ENCODE results near the gene ENTREP3. TPM values are rescaled to one million over a fixed set of nuclear protein-coding genes. Genes with fewer than 3 reads are reported as not detected.
A peak's percentile ranks its signal among the peaks of the same experiment; 100 is the strongest.

The ENTREP3 gene
- polyA plus RNA-seq, 1 donor (not counting 4 experiments of a cell fraction or from before 2014, with no cell fraction given): 8.8 TPM

- H3K27ac ChIP-seq (ENCODE audit: control insufficient read depth, insufficient read depth, low read length): no peak overlapping the region
- dilution Hi-C loops (cut with MboI; ENCODE audit: extremely low pct_ligation_motif_present, low sequenced_read_pairs): no loop called here
- peak overlapping the region in 1 of 3 experiments; percentile 77 for H3K4me3 ChIP-seq (ENCODE audit: control insufficient read depth in 2 of 3, extremely low read depth in 1 of 3, insufficient read depth in 2 of 3, low read depth in 1 of 3, low read length in 3 of 3)
- no peaks in the 10 kb centered on the region for H4K20me1 ChIP-seq (ENCODE audit: control insufficient read depth, extremely low read depth, insufficient read depth, low read length)
- FAIRE-seq (no peak), DNase-seq (ENCODE audit: low read depth, low spot score) (no peak)
- no peaks in the 10 kb centered on the region for H3K27me3 ChIP-seq (ENCODE audit: control insufficient read depth, extremely low read depth, insufficient read depth, low read length)
- H3K4me2 ChIP-seq (ENCODE audit: control insufficient read depth, extremely low read depth, insufficient read depth, low read depth, low read length): no peak overlapping the region
- peaks cover 11 to 15% of the 10 kb centered on the region in 2 experiments for H3K36me3 ChIP-seq (ENCODE audit: control insufficient read depth in 2 of 2, extremely low read depth in 1 of 2, insufficient read depth in 2 of 2, low read length in 2 of 2)
- H3K4me1 ChIP-seq (ENCODE audit: control insufficient read depth, extremely low read depth, insufficient read depth, low read length): peaks cover 19% of the 10 kb centered on the region
- H3K9me1 ChIP-seq (ENCODE audit: control insufficient read depth, extremely low read depth, insufficient read depth, low read length): no peaks in the 10 kb centered on the region
- H3K9me3 ChIP-seq (ENCODE audit: control insufficient read depth, low read depth, low read length): no peaks in the 10 kb centered on the region
- H2AFZ ChIP-seq (ENCODE audit: control insufficient read depth, low read length): no peak overlapping the region
- TF ChIP-seq CTCF (optimal IDR thresholded peaks at IDR 0.05 in 1 of 3, IDR thresholded peaks at IDR 0.05 in 1 of 3, conservative IDR thresholded peaks at IDR 0.05 in 1 of 3; ENCODE audit: extremely low read depth in 1 of 3, insufficient read depth in 2 of 3, low read length in 3 of 3) (no peak), EZH2 (IDR thresholded peaks at IDR 0.05; ENCODE audit: low read length) (no peak)
- no peak overlapping the region for H3K9ac ChIP-seq (ENCODE audit: control insufficient read depth, extremely low read depth, insufficient read depth, low read length)
- peaks cover 13% of the 10 kb centered on the region for H3K79me2 ChIP-seq (ENCODE audit: control insufficient read depth, insufficient read depth, low read length)
Measured at GRCh38 chr1:155253208-155253607, 2.1 kb downstream of the ENTREP3 start.

- Histone ChIP-seq H3K9ac (ENCODE audit: control insufficient read depth, extremely low read depth, insufficient read depth, low read length) (no peak overlapping the region), H3K9me3 (ENCODE audit: control insufficient read depth, low read depth, low read length) (no peaks in the 10 kb centered on the region), H3K36me3 (ENCODE audit: control insufficient read depth in 2 of 2, extremely low read depth in 1 of 2, insufficient read depth in 2 of 2, low read length in 2 of 2) (peaks cover 13 to 19% of the 10 kb centered on the region in 2 experiments), H3K4me1 (ENCODE audit: control insufficient read depth, extremely low read depth, insufficient read depth, low read length) (peaks cover 19% of the 10 kb centered on the region), H3K4me2 (ENCODE audit: control insufficient read depth, extremely low read depth, insufficient read depth, low read depth, low read length) (no peak overlapping the region), H3K9me1 (ENCODE audit: control insufficient read depth, extremely low read depth, insufficient read depth, low read length) (no peaks in the 10 kb centered on the region), H3K27ac (ENCODE audit: control insufficient read depth, insufficient read depth, low read length) (no peak overlapping the region), H3K4me3 (ENCODE audit: control insufficient read depth in 2 of 3, extremely low read depth in 1 of 3, insufficient read depth in 2 of 3, low read depth in 1 of 3, low read length in 3 of 3) (no peak overlapping the region), H4K20me1 (ENCODE audit: control insufficient read depth, extremely low read depth, insufficient read depth, low read length) (no peaks in the 10 kb centered on the region), H3K27me3 (ENCODE audit: control insufficient read depth, extremely low read depth, insufficient read depth, low read length) (no peaks in the 10 kb centered on the region), H2AFZ (ENCODE audit: control insufficient read depth, low read length) (no peak overlapping the region), H3K79me2 (ENCODE audit: control insufficient read depth, insufficient read depth, low read length) (peaks cover 13% of the 10 kb centered on the region)
- dilution Hi-C loops (cut with MboI; ENCODE audit: extremely low pct_ligation_motif_present, low sequenced_read_pairs): no loop called here
- TF ChIP-seq EZH2 (IDR thresholded peaks at IDR 0.05; ENCODE audit: low read length) (no peak), CTCF (optimal IDR thresholded peaks at IDR 0.05 in 1 of 3, IDR thresholded peaks at IDR 0.05 in 1 of 3, conservative IDR thresholded peaks at IDR 0.05 in 1 of 3; ENCODE audit: extremely low read depth in 1 of 3, insufficient read depth in 2 of 3, low read length in 3 of 3) (no peak)
- DNase-seq (ENCODE audit: low read depth, low spot score): no peak
- FAIRE-seq: no peak
Measured at GRCh38 chr1:155251566-155251965, 3.7 kb downstream of the ENTREP3 start.
